Glomerular endothelial cell (primary cell): ENCODE measurements around the gene ITIH4. TPM values are rescaled to one million over a fixed set of nuclear protein-coding genes. Genes with fewer than 3 reads are reported as not detected.

Experiments
- DNase-seq: peaks from one replicate; pipeline ENCODE4 v3.0.0-alpha.2; 2011; ENCODE audit warnings: low read depth, low spot score; ENCODE audit errors: extremely low read depth
- total RNA-seq: library from RNA; depleted of rRNA; stranded (reverse); fragments of >200 nt; gene quantifications from 2 replicates; pipeline ENCODE4 v1.2.3, GENCODE V29; 2015

The ITIH4 gene
- total RNA-seq, 1 donor from 2014 or later, result 0.29 TPM

- DNase-seq, result no peak
Observed at GRCh38 chr3:52849656-52850055, 19.2 kb upstream of the ITIH4 start.

GRCh38 chr3:52848617-52849016 lies 18.1 kb upstream of the ITIH4 start:
- no peak for DNase-seq

- DNase-seq, result no peak
Observed at GRCh38 chr3:52847726-52848125, 17.3 kb upstream of the ITIH4 start.

- no peak for DNase-seq
Observed at GRCh38 chr3:52847241-52847640, 16.8 kb upstream of the ITIH4 start.

GRCh38 chr3:52846432-52846965 lies 16.0 kb upstream of the ITIH4 start:
- DNase-seq, result no peak

GRCh38 chr3:52845691-52846431 lies 15.4 kb upstream of the ITIH4 start:
- DNase-seq, result no peak

- DNase-seq, result no peak
Observed at GRCh38 chr3:52845157-52845556, 14.7 kb upstream of the ITIH4 start.

- no peak for DNase-seq
Observed at GRCh38 chr3:52844290-52844975, 14.0 kb upstream of the ITIH4 start.

GRCh38 chr3:52843881-52844280 lies 13.4 kb upstream of the ITIH4 start:
- DNase-seq, result no peak

GRCh38 chr3:52843108-52843865 lies 12.8 kb upstream of the ITIH4 start:
- no peak for DNase-seq

GRCh38 chr3:52842424-52842823 lies 12.0 kb upstream of the ITIH4 start:
- no peak for DNase-seq

GRCh38 chr3:52841981-52842340 lies 11.5 kb upstream of the ITIH4 start:
- DNase-seq, result no peak

- DNase-seq, result no peak
Observed at GRCh38 chr3:52841211-52841980, 10.9 kb upstream of the ITIH4 start.

GRCh38 chr3:52839892-52840545 lies 9.5 kb upstream of the ITIH4 start:
- no peak for DNase-seq

GRCh38 chr3:52839268-52839575 lies 8.8 kb upstream of the ITIH4 start:
- DNase-seq, result no peak

- no peak for DNase-seq
Observed at GRCh38 chr3:52838561-52839267, 8.2 kb upstream of the ITIH4 start.

- DNase-seq, result no peak
Observed at GRCh38 chr3:52836986-52837385, 6.5 kb upstream of the ITIH4 start.

- DNase-seq, result no peak
Observed at GRCh38 chr3:52836471-52836845, 6.0 kb upstream of the ITIH4 start.

- no peak for DNase-seq
Observed at GRCh38 chr3:52835766-52836470, 5.4 kb upstream of the ITIH4 start.
